Fibroblast of lung (primary cell): ENCODE results near the gene ZBP1. TPM values are rescaled to one million over a fixed set of nuclear protein-coding genes. Genes with fewer than 3 reads are reported as not detected.

Experiments used
- DNase-seq, 2 donors: peaks; one replicate each; pipeline versions ENCODE4 v3.0.0 to v3.0.0-alpha.2; 2010; ENCODE audit warnings: low read depth in 2 of 2
- H2AFZ ChIP-seq: 2 replicates; pipeline ENCODE4 v1.5.1; 2012; ENCODE audit warnings: low read length, control low read depth, inconsistent platforms
- H3K27ac ChIP-seq: 2 replicates; pipeline ENCODE4 v1.5.1; 2011; ENCODE audit warnings: low read length, control low read depth; ENCODE audit not compliant: insufficient read depth
- H3K27me3 ChIP-seq: 2 replicates; pipeline ENCODE4 v1.5.1; 2011; ENCODE audit warnings: mild to moderate bottlenecking, low read length; ENCODE audit not compliant: control insufficient read depth, insufficient read depth
- H3K36me3 ChIP-seq: 2 replicates; pipeline ENCODE4 v1.5.1; 2011; ENCODE audit warnings: low read length; ENCODE audit not compliant: control insufficient read depth, insufficient read depth
- H3K4me1 ChIP-seq: 2 replicates; pipeline ENCODE4 v1.5.1; 2011; ENCODE audit warnings: low read length; ENCODE audit not compliant: control insufficient read depth, insufficient read depth; ENCODE audit errors: extremely low read depth
- H3K4me2 ChIP-seq: 2 replicates; pipeline ENCODE4 v1.5.1; 2011; ENCODE audit warnings: low read length, control low read depth; ENCODE audit not compliant: insufficient read depth; ENCODE audit errors: extremely low read depth
- H3K4me3 ChIP-seq, 4 experiments: fragments of 200-600 bp in 1 of 4; sonication (generic) in 1 of 4; replicated peaks in 1 of 4; 2 replicates each; pipeline ENCODE4 v1.5.1; 2011 to 2016; ENCODE audit warnings: low read length in 4 of 4, low read depth in 3 of 4, mild to moderate bottlenecking in 3 of 4, control low read depth in 2 of 4, inconsistent platforms in 1 of 4, mixed read lengths in 1 of 4; ENCODE audit not compliant: insufficient read depth in 1 of 4; ENCODE audit errors: control extremely low read depth in 1 of 4
- H3K79me2 ChIP-seq: 2 replicates; pipeline ENCODE4 v1.5.1; 2012; ENCODE audit warnings: mild to moderate bottlenecking, low read length, inconsistent platforms; ENCODE audit not compliant: control insufficient read depth, insufficient read depth
- H3K9ac ChIP-seq: 2 replicates; pipeline ENCODE4 v1.5.1; 2011; ENCODE audit warnings: mild to moderate bottlenecking, low read length, control low read depth; ENCODE audit not compliant: insufficient read depth
- H3K9me3 ChIP-seq: 2 replicates; pipeline ENCODE4 v1.5.1; 2012; ENCODE audit warnings: low read depth, low read length; ENCODE audit not compliant: control insufficient read depth, insufficient read depth
- H4K20me1 ChIP-seq: 2 replicates; pipeline ENCODE4 v1.5.1; 2011; ENCODE audit warnings: low read length; ENCODE audit not compliant: control insufficient read depth, insufficient read depth; ENCODE audit errors: extremely low read depth
- EZH2 ChIP-seq: IDR thresholded peaks from 2 replicates; pipeline ENCODE4 v1.5.1; 2012; ENCODE audit warnings: low read length, control low read depth, mild to moderate bottlenecking; ENCODE audit errors: missing control alignments
- polyA plus RNA-seq, 2 donors: library from polyadenylated mRNA; depleted of rRNA in 1 of 2; stranded (reverse) in 1 of 2; unstranded in 1 of 2; fragments of >200 nt; gene quantifications; 2 replicates each; pipeline ENCODE4 v1.2.1, GENCODE V29; 2011 to 2012; ENCODE audit warnings: missing spikeins in 1 of 2
- total RNA-seq: library from RNA; depleted of rRNA; stranded (reverse); fragments of >200 nt; gene quantifications from 2 replicates; pipeline ENCODE4 v1.2.1, GENCODE V29; 2014
- TF ChIP-seq, protein P1 (sequence below), 2 donors: IDR thresholded peaks in 1 of 2; conservative IDR thresholded peaks in 1 of 2; 1 replicate in 1 of 2; 2 replicates in 1 of 2; pipeline ENCODE4 v1.5.1; 2011 to 2012; ENCODE audit warnings: low read length in 2 of 2, control low read depth in 1 of 2, inconsistent platforms in 1 of 2, low read depth in 1 of 2, mild to moderate bottlenecking in 1 of 2

The ZBP1 gene
- total and polyA plus RNA-seq, 2 donors (not counting 1 experiment from before 2014, with no cell fraction given): not detected

DNA sequence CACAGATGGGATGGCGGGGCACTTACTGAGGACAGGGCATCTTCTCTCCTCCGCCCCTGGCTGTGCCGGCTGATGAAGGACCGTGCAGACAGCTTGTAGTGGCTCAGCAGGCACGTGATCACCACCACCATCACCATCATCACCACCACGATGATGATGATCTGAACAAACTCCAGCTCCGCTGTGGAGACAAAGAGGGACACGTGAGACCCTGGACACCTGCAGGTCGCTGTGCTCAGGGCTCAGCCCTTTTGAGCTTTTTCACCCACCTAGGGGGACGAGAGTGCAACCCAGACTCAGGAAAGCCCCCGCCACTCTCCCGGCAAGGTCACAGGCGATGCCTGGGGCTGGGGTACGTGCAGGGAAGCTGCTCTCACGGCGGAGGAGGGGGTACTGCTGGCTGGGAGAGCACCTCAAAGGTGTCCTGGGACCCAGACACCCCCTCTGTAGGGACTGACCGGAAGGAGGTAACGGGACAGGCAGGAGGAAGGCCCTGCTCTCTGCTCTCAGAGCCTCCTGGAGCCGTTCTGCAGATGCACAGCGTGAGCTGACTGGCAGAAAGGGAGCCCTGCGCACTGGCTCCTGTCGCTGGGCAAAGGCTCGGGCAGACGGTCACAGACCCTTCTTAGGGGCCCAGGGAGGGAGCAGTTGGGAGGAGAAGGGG, 39.4 kb upstream of the ZBP1 start:
- Histone ChIP-seq H4K20me1 (no peaks in the 10 kb centered on the region), H3K9ac (no peak overlapping the region), H3K36me3 (no peaks in the 10 kb centered on the region), H2AFZ (no peak overlapping the region), H3K4me1 (no peaks in the 10 kb centered on the region), H3K9me3 (no peaks in the 10 kb centered on the region), H3K79me2 (no peaks in the 10 kb centered on the region), H3K27ac (no peak overlapping the region), H3K27me3 (no peaks in the 10 kb centered on the region), H3K4me2 (no peak overlapping the region), H3K4me3 (no peak overlapping the region)
- no peak for DNase-seq
- TF ChIP-seq EZH2: no peak
- TF ChIP-seq, protein P1, sequence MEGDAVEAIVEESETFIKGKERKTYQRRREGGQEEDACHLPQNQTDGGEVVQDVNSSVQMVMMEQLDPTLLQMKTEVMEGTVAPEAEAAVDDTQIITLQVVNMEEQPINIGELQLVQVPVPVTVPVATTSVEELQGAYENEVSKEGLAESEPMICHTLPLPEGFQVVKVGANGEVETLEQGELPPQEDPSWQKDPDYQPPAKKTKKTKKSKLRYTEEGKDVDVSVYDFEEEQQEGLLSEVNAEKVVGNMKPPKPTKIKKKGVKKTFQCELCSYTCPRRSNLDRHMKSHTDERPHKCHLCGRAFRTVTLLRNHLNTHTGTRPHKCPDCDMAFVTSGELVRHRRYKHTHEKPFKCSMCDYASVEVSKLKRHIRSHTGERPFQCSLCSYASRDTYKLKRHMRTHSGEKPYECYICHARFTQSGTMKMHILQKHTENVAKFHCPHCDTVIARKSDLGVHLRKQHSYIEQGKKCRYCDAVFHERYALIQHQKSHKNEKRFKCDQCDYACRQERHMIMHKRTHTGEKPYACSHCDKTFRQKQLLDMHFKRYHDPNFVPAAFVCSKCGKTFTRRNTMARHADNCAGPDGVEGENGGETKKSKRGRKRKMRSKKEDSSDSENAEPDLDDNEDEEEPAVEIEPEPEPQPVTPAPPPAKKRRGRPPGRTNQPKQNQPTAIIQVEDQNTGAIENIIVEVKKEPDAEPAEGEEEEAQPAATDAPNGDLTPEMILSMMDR (conservative IDR thresholded peaks at IDR 0.05 in 1 of 2, IDR thresholded peaks at IDR 0.05 in 1 of 2; ENCODE audit: low read depth in 1 of 2, low read length in 2 of 2): no peak

DNA sequence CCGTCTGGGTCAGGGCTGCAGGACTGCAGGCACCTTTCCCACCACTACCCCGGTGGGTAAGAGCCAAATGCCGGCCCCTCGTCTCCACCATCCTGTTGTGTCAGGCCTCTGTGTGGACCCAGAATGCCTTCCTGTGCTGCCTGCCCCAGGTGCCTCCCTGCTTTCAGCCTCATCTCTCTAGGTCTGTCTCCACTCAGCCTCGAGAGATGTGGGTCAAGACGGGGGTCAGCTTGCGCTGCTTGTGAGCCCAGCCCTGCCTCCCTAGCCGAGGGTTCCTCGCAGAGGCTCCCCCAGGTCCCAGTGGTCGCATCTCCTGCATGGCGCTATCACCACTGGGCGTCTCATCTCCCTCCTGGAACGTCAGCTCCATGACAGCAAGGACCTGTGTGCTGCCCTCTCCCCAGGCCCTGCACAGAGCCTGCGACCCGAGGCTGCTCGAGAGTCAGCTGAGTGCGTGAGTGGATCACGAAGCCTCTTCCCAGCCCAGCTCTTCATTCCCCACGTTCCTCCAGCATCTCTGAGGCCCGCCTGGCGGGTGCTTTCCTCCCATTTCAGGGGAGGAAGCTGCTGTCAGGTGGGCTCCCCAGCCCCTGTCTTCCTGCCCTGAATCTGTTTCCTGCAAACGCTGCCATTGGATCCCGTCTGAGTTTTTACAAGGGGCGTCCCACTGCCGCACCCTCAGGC, 38.7 kb upstream of the ZBP1 start:
- Histone ChIP-seq H3K27ac (no peak overlapping the region), H3K79me2 (no peaks in the 10 kb centered on the region), H3K9ac (no peak overlapping the region), H2AFZ (no peak overlapping the region), H3K4me1 (no peaks in the 10 kb centered on the region), H3K4me2 (no peak overlapping the region), H3K27me3 (no peaks in the 10 kb centered on the region), H3K4me3 (no peak overlapping the region), H4K20me1 (no peaks in the 10 kb centered on the region), H3K9me3 (no peaks in the 10 kb centered on the region), H3K36me3 (no peaks in the 10 kb centered on the region)
- DNase-seq: no peak
- no peak for TF ChIP-seq EZH2
- TF ChIP-seq, protein P1 (conservative IDR thresholded peaks at IDR 0.05 in 1 of 2, IDR thresholded peaks at IDR 0.05 in 1 of 2; ENCODE audit: low read depth in 1 of 2, low read length in 2 of 2): no peak

- Histone ChIP-seq H3K4me1 (no peaks in the 10 kb centered on the region), H3K9ac (no peak overlapping the region), H2AFZ (no peak overlapping the region), H3K27ac (no peak overlapping the region), H3K36me3 (no peaks in the 10 kb centered on the region), H3K4me3 (no peak overlapping the region), H4K20me1 (no peaks in the 10 kb centered on the region), H3K27me3 (no peaks in the 10 kb centered on the region), H3K79me2 (no peaks in the 10 kb centered on the region), H3K9me3 (no peaks in the 10 kb centered on the region), H3K4me2 (no peak overlapping the region)
- no peak for DNase-seq
- TF ChIP-seq, protein P1 (conservative IDR thresholded peaks at IDR 0.05 in 1 of 2, IDR thresholded peaks at IDR 0.05 in 1 of 2; ENCODE audit: low read depth in 1 of 2, low read length in 2 of 2): no peak
- TF ChIP-seq EZH2: no peak
These were observed 38.2 kb upstream of the ZBP1 start for GRCh38 chr20:57658447-57658832.
